Fibroblast of the aortic adventitia (primary cell): ENCODE data around the gene MARCHF6. TPM values are rescaled to one million over a fixed set of nuclear protein-coding genes. Genes with fewer than 3 reads are reported as not detected.
"Not testable (repeated sequence)": the region's sequence is repeated elsewhere in the genome, so short reads cannot be mapped to it uniquely, and the experiment has no call there.

Experiments
- DNase-seq: peaks from one replicate; pipeline ENCODE4 v3.0.0-alpha.2; 2010; ENCODE audit warnings: low read depth
- H3K4me3 ChIP-seq: 2 replicates; pipeline ENCODE4 v1.5.1; 2011; ENCODE audit warnings: low read depth, mild to moderate bottlenecking, control low read depth, low read length, moderate library complexity
- total RNA-seq: library from RNA; depleted of rRNA; stranded (reverse); fragments of >200 nt; gene quantifications from 2 replicates; pipeline ENCODE4 v1.2.3, GENCODE V29; 2012; ENCODE audit warnings: low replicate concordance
- TF ChIP-seq, protein P1 (sequence below): IDR thresholded peaks from 2 replicates; pipeline ENCODE4 v1.5.1; 2011; ENCODE audit warnings: mild to moderate bottlenecking, low read length, control low read depth, inconsistent platforms; ENCODE audit not compliant: insufficient read depth

Gene MARCHF6
- total RNA-seq, 1 donor: 49.0 TPM

- H3K4me3 ChIP-seq: no peak overlapping the region
- peak; percentile 51 for DNase-seq
- TF ChIP-seq, protein P1, sequence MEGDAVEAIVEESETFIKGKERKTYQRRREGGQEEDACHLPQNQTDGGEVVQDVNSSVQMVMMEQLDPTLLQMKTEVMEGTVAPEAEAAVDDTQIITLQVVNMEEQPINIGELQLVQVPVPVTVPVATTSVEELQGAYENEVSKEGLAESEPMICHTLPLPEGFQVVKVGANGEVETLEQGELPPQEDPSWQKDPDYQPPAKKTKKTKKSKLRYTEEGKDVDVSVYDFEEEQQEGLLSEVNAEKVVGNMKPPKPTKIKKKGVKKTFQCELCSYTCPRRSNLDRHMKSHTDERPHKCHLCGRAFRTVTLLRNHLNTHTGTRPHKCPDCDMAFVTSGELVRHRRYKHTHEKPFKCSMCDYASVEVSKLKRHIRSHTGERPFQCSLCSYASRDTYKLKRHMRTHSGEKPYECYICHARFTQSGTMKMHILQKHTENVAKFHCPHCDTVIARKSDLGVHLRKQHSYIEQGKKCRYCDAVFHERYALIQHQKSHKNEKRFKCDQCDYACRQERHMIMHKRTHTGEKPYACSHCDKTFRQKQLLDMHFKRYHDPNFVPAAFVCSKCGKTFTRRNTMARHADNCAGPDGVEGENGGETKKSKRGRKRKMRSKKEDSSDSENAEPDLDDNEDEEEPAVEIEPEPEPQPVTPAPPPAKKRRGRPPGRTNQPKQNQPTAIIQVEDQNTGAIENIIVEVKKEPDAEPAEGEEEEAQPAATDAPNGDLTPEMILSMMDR: no peak
Measured at GRCh38 chr5:10387690-10388089, 34.2 kb downstream of the MARCHF6 start.

DNA sequence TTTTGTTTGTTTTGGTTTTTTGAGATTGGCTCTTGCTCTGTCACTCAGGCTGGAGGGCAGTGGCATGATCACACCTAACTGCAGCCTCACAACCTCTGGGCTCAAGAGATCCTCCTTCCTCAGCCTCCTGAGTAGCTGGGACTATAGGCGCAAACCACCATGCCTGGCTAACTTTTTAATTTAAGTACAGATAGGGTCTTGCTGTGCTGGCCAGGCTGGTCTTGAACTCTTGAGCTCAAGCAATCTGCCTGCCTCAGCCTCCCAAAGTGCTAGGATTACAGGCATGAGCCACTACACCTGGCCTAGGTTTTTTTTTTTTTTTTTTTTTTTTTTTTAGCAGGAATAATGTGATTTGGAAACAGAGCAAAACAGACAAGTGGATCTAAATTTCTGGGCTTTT lies 37.6 kb downstream of the MARCHF6 start:
- DNase-seq: no peak
- TF ChIP-seq, protein P1: no peak
- no peak overlapping the region for H3K4me3 ChIP-seq

GRCh38 chr5:10392567-10393328 lies 39.3 kb downstream of the MARCHF6 start:
- DNase-seq: peak; percentile 44
- H3K4me3 ChIP-seq: not testable (repeated sequence)

- TF ChIP-seq, protein P1: no peak
- peak; percentile 71 for DNase-seq
- H3K4me3 ChIP-seq: no peak overlapping the region
Measured at GRCh38 chr5:10393491-10393890, 40.0 kb downstream of the MARCHF6 start.

DNA sequence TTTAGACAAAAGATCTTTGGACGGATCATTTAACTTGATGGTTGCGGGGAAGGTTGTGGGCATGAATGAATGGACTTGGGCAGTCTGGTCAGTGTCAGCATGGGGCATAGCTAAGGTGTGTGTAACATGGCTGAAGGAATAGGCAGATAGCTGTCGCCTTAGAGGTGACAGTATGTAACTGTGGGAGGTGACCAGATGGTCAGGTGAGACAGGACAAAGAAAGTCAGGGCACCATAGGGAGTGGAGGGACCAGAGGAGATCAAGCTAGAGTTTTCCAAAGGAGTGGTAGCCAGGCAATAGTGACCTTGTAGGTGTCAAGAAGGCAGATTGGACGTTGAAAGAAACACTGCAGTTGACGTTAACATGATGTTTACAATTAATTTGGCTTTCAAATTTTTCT lies 43.1 kb downstream of the MARCHF6 start:
- H3K4me3 ChIP-seq: no peak overlapping the region
- no peak for DNase-seq
- TF ChIP-seq, protein P1: no peak

DNA sequence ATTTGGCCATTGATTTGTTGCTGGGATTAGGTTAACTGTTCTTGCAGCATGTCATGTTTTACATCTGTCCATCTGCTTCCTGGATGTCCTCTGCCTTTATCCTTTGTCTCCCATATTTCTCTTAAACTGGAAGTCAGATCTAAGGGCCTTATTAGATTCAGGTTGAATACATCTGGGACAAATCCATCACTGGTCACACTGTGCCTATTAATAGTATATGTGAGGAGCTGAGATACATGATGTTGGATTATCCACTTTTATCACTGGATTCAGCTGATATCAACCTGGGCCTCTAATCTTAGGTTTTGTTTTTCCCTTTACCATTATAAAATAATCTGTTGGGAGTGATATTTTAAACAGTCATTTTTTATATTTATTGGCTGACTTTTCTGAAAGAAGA lies 46.3 kb downstream of the MARCHF6 start:
- H3K4me3 ChIP-seq: no peak overlapping the region
- no peak for DNase-seq
- TF ChIP-seq, protein P1: no peak

- no peak for DNase-seq
- TF ChIP-seq, protein P1: no peak
Measured at GRCh38 chr5:10400411-10400810, 46.9 kb downstream of the MARCHF6 start.

More at GRCh38 chr5:10400411-10400810, 46.9 kb downstream of the MARCHF6 start:
- no peak overlapping the region for H3K4me3 ChIP-seq
